GM10248 (cell line): ENCODE measurements around the gene IL17C.

Experiments used
- CTCF ChIA-PET: fragments of 300-600 bp; sonication (Branson Sonifier 250); formaldehyde crosslinking; extraction: SDS; loops from one replicate; lab custom pipeline; 2021; ENCODE audit warnings: antibody characterized with exemption; lab: Yijun Ruan, JAX
- POLR2A ChIA-PET: fragments of 350-650 bp; sonication (Branson Sonifier 250); formaldehyde crosslinking; extraction: SDS; loops from one replicate; lab custom pipeline; 2020; ENCODE audit warnings: antibody characterized with exemption; lab: Yijun Ruan, JAX
- DNase-seq: peaks from one replicate; pipeline ENCODE4 v3.0.0; 2012; ENCODE audit errors: extremely low spot score
- CTCF ChIP-seq: IDR thresholded peaks from 2 replicates; pipeline ENCODE4 v1.5.1; 2012; ENCODE audit warnings: mild to moderate bottlenecking, low read depth; ENCODE audit errors: extremely low read depth, missing control alignments, control extremely low read depth

The IL17C gene

GRCh38 chr16:88655053-88655732, 16.8 kb downstream of the IL17C start:
- ChIA-PET CTCF (no interaction called here), POLR2A (no interaction called here)
- TF ChIP-seq CTCF, result no peak
- DNase-seq, result no peak

DNA sequence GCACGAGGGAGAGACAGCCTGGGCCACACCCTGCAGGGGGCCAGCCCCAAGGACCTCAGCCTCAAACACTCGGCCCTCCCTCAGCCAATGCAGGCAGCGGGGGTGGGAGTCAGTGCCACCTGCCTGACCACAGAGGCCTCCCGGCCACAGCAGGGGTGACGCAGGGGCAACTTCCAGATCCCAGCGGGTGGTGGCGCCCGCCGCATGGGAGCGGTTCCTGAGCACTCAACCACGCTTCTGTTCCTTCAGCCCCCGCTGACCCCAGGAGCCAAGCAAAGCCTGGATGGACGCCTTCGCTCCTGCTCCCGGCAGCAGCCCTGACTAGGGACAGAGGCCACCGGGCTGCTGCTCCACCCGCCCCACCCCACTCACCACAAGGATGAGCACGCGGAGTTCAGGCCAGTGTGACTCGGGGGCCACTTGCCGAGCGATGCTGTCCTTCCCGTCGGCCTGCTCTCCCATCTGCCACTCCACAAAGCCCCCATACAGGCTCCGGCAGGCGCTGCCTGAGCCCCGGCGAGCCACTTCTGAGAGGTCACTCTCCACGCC, 17.4 kb downstream of the IL17C start:
- TF ChIP-seq CTCF, result no peak
- no peak for DNase-seq
- ChIA-PET POLR2A (no interaction called here), CTCF (no interaction called here)

- ChIA-PET POLR2A (no interaction called here), CTCF (no interaction called here)
- DNase-seq, result no peak
- no peak for TF ChIP-seq CTCF
Observed at GRCh38 chr16:88656291-88656980, 18.1 kb downstream of the IL17C start.

GRCh38 chr16:88657371-88657770, 19.0 kb downstream of the IL17C start:
- no peak for TF ChIP-seq CTCF
- no peak for DNase-seq
- CTCF ChIA-PET, result interaction anchor here (1.3 to 1.6 kb wide), 2 partner anchors 15 to 23 kb away, joined by 3 to 5 read pairs; no protein-coding TSS in a partner anchor
- POLR2A ChIA-PET, result interaction anchor here (0.6 kb wide), 1 partner anchor 22 kb away, joined by 4 read pairs; no protein-coding TSS in a partner anchor

GRCh38 chr16:88658714-88659113, 20.3 kb downstream of the IL17C start:
- DNase-seq, result no peak
- no peak for TF ChIP-seq CTCF
- ChIA-PET CTCF (interaction anchor here (1.6 kb wide), 1 partner anchor 14 kb away, joined by 5 read pairs; no protein-coding TSS in a partner anchor), POLR2A (no interaction called here)

DNA sequence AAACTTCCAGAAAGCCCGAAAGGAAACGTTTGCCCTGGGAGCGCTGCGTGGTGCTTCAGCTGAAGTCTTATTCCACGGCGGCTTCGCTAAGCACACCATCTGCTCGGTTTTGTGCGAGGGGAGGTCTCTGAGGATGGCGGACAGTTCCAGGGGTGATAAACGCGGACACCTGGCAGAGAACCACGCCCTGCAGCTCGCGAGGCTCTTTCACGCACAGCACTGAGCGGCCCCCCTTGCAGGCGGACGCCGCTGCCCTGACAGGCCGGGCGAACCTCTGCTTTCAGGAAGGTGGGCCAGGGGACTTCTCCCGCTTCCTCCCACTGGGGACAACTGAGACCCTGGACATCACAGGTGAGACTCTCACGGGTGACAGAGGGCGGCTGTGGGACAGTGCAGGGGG, 20.8 kb downstream of the IL17C start:
- POLR2A ChIA-PET, result no interaction called here
- CTCF ChIA-PET, result interaction anchor here (1.6 kb wide), 1 partner anchor 14 kb away, joined by 5 read pairs; no protein-coding TSS in a partner anchor
- TF ChIP-seq CTCF, result no peak
- no peak for DNase-seq
